ENCODE measurements around the gene TMEM150A.
A peak's percentile ranks its signal among the peaks of the same experiment; 100 is the strongest.
"Not testable (repeated sequence)": the region's sequence is repeated elsewhere in the genome, so short reads cannot be mapped to it uniquely, and the experiment has no call there.

Gene TMEM150A

GRCh38 chr2:85561280-85562212 lies 41.0 kb downstream of the TMEM150A start, which contains the start of gene GGCX:
TSS of gene GGCX (minus strand) at chr2:85561493. CDS start at chr2:85561428, 65 bp downstream.
- peak; percentile 96 for DNase-seq

GRCh38 chr2:85560812-85561279 lies 41.7 kb downstream of the TMEM150A start:
- no peak for DNase-seq

GRCh38 chr2:85560403-85560726 lies 42.1 kb downstream of the TMEM150A start:
- not testable (repeated sequence) for DNase-seq

- DNase-seq, result no peak
Observed at GRCh38 chr2:85558160-85558559, 44.3 kb downstream of the TMEM150A start.

- no peak for DNase-seq
Observed at GRCh38 chr2:85557130-85557529, 45.4 kb downstream of the TMEM150A start.

- no peak for DNase-seq
Observed at GRCh38 chr2:85554980-85555612, 47.4 kb downstream of the TMEM150A start.

- DNase-seq, result no peak
Observed at GRCh38 chr2:85553184-85553583, 49.3 kb downstream of the TMEM150A start.

- DNase-seq, result peak; percentile 93
Observed at GRCh38 chr2:85551698-85552678, 50.5 kb downstream of the TMEM150A start.

GRCh38 chr2:85550486-85550885 lies 52.0 kb downstream of the TMEM150A start:
- DNase-seq, result no peak

GRCh38 chr2:85549826-85550225 lies 52.7 kb downstream of the TMEM150A start:
- DNase-seq, result no peak

GRCh38 chr2:85549095-85549494 lies 53.4 kb downstream of the TMEM150A start:
- no peak for DNase-seq

- DNase-seq, result no peak
Observed at GRCh38 chr2:85548608-85548900, 53.9 kb downstream of the TMEM150A start.

Data from CD4-positive, alpha-beta T cell treated with Interleukin-17A for 1 hour (primary cell).